GM21825 (cell line): ENCODE measurements around the gene TAS2R38.

Source experiments
- ATAC-seq: cut with Tn5 transposase; IDR thresholded peaks from one replicate; pipeline ENCODE4 v1.9.1; 2021; ENCODE audit warnings: mild to moderate bottlenecking, moderate library complexity; ENCODE audit not compliant: unreplicated experiment

The TAS2R38 gene

GRCh38 chr7:141976524-141977245 lies 3.1 kb upstream of the TAS2R38 start:
- ATAC-seq = no peak

DNA sequence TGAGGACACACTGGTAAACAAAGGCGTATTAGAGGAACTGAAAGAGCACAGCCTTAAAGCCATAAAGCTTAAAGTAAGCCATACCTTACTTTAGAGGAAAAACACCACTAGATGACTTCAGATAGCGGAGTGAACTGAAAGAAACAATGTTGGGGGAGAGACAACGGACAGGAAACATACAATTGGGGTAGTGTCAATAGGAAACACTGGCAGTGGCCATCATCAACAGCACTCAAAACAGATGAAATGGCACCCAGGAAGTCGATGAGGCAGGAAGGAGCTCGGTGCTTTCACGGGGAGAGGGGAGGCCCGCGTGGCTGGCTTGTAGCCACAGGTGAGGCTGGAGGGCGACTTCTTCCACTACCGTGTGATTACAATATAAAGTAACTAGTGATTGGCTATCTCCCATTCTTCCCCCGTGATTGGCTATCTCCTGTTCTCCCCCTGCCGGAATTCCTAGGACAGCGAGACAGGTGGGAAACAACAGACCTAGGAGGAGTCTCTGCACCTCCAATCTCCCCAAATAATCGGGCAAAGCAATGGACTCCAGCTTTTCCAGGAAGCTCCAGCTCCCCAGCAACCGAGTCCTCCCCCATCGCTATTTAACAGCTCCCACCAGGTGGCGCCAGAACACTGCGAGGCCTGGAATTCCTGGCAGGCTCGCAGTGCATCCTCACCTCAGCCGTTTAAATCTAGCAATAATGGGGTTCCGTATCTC lies 2.4 kb upstream of the TAS2R38 start:
- peak; percentile 71 for ATAC-seq

DNA sequence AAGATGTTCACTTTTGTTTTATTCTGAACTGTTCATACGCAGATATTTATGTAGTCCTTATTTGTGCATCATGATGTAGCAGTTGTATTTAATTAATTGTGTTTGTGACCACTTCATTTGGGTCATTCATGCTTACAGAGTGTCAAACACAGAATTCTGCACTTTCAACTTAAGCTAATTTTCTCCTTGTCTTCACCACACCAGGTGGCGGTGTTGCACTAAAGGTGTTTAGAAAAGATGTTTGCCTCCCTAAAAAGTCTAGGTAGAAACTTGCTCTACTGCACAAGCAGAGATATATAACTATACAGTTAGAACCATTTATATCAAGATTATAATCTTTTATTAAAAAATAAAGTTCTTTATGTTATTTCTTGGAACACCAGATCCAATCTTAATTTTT lies 1.3 kb upstream of the TAS2R38 start:
- ATAC-seq = no peak

DNA sequence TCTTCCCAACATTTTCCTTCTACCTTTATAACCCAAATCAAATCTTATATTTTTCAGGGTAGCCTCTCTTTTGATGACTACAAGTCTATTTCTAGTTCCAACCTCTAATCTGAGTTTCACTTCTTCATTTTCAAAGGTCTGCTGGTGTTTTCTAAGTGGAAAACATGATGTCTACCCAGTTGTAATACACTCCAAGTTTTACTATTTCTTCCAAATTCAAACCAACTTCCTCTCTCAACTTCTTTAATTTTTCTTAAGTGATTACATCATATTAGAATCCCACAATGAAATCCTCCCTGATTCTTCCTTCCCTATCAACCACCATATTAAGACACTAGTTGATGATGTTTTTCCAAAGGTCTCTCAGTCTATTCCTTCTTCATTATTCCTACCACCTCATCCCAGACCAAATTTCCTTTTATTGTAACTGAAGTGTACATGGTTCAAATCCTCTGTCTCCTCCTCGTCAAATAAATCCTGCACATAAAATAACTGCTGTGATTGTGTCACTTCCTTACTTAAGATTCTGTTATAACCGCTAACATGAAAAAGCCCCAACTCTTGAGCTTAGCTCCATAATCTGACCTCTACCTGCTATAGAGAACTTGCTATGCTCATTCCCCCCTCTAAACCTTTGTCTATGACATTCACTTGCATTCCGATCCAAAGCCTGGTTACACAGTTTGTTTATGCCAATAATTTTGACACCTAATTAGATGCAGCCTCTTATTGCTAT lies 12.7 kb downstream of the TAS2R38 start:
- ATAC-seq = no peak

GRCh38 chr7:141956084-141956483 lies 17.5 kb downstream of the TAS2R38 start:
- no peak for ATAC-seq

DNA sequence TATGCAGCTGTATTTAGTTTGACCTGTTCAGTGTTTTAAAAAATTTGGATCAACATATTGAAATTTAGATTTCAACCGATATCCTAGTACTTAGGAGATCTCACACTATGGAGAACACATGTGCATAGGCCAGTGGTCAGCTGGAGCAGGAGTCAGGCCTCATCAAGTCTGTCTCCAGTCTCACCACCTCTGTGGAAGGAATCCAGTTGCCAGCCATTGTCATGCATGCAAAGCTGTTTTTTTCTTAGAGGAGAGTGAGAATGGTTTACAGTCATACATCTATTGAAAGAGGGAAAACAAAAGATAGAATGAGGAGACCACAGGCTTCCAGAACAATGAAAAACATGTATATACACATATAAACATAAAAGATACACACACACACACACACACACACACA lies 19.2 kb downstream of the TAS2R38 start:
- ATAC-seq = no peak

GRCh38 chr7:141952461-141952860 lies 21.1 kb downstream of the TAS2R38 start:
- ATAC-seq = no peak

- ATAC-seq = no peak
Measured at GRCh38 chr7:141950806-141951205, 22.8 kb downstream of the TAS2R38 start.

- ATAC-seq = no peak
Measured at GRCh38 chr7:141949911-141950310, 23.7 kb downstream of the TAS2R38 start.

GRCh38 chr7:141949451-141949850 lies 24.1 kb downstream of the TAS2R38 start:
- ATAC-seq = no peak

DNA sequence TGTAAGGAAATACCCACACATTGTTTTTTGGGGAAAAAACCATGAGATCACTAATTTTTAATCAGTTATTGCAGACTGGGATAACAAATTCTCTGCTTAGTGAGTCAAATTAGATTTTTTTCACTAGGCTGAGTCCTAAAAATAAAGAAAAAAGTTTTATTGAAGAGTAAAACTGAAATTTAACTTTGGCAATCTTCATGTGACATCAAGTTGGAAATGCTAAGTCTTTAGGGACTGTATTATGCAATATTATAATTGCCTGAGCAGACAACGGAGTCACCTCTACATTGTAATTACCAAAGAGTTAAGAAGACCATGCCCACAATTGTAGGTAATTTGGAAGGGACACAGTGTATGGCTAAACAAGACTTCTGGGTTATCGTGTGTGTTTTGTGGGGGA lies 24.6 kb downstream of the TAS2R38 start:
- ATAC-seq = no peak

GRCh38 chr7:141946796-141947195 lies 26.8 kb downstream of the TAS2R38 start, which contains the start of gene CLEC5A:
TSS of gene CLEC5A (minus strand) at chr7:141946974. CDS start at chr7:141946292, 682 bp downstream.
- ATAC-seq = no peak

DNA sequence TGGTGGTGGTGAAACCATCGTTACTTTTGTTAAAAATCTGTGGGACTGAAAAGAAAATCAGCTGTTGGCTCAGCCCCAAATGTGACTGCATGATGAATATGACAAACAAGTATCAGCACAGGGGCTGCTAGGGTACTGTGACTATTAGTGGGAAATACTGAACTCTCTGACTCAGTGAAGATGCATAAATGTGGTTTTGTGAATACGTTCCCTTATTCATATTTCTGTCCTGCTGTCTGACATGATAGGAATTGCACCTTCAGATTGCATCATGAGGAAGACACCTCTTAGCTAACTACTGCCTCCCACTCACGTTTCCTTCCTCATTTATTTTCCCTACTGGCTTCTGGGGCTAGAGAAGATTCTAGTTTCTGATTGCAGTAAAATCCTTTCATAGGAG lies 28.2 kb downstream of the TAS2R38 start:
- ATAC-seq = no peak

- ATAC-seq = no peak
Measured at GRCh38 chr7:141944811-141945210, 28.8 kb downstream of the TAS2R38 start.

GRCh38 chr7:141943846-141944245 lies 29.7 kb downstream of the TAS2R38 start:
- ATAC-seq = no peak

DNA sequence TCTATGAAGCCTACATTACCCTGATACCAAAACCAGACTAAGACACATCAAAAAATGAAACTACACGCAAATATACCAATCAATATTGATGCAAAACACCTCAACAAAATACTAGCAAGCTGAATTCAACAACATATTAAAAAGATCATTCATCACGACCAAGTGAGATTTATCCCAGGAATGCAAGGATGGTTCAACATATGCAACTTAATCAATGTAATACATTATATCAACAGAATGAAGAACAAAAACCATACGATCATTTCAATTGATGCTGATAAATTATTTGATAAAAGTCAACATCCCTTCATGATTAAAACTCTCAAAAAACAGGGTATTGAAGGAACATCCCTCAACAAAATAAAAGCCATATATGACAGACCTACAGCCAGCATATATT lies 32.5 kb downstream of the TAS2R38 start:
- no peak for ATAC-seq

- no peak for ATAC-seq
Measured at GRCh38 chr7:141930211-141930610, 43.4 kb downstream of the TAS2R38 start.

DNA sequence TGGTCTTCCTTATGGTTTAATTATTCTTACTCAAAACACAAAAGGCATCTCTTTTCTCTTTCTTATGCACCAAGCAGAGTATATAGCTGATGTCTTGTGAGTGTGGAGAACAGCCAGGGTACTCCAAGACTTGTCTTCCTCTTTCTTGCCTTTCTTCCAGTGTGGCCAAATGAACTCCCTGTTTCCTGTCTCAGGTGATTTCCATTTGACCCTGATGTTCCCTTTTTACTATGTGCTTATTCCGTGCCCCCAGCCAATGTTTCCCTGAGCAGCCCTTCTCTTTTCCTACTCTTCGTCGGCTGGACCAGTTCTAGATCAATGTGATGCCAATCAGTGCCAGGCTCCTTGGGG lies 44.8 kb downstream of the TAS2R38 start:
- ATAC-seq = no peak

DNA sequence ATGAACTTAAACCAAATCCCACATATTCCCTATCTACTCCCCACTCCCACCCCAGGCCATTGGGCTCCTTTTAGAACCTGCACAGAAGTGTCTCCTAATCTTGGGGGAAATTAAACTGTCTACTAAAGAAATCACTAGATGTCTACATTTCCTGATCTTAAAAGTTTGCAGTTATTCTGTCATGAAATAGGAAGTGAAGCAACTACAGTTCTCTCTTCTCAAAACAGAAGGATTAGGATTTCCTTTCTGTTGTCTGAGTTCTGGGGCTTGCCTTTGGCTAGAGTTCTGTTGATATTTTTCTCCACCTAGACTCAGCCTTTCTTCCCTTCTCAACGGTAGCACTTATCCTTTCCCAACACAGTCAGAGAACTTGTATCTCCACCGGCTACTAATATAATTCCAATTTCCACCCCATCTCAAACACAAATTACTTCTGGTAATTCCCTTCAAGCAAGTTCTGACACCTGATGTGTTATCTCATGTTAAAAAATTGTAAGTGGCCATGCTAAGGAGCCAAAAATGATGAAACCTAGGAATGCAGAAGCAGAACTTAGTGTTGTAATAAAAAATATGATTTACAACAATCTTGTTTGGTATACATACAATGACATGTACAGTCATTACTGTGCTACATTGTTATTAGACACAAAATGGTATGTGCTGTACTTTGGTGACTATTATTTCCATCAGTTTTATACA lies 45.3 kb downstream of the TAS2R38 start:
- ATAC-seq = no peak
